ENCODE measurements around the gene DFFB. TPM values are rescaled to one million over a fixed set of nuclear protein-coding genes. Genes with fewer than 3 reads are reported as not detected.

Gene DFFB
- total and polyA plus RNA-seq, 9 of the 15 experiments (the other 6 are each of a cell fraction or from before 2014, with no cell fraction given): 2.3 to 15.8 (median 11.5) TPM

GRCh38 chr1:3930301-3931006 is 73.2 kb downstream of the DFFB start (continued):
- TF ChIP-seq OTX1 (CRISPR knock-in tag; IDR thresholded peaks at IDR 0.05) (peak; percentile 59; the same call in 1 of the 2 replicates), KDM1A (IDR thresholded peaks at IDR 0.05) (0 out of 4 replicates have a peak, but pooled peaks of 1 of the 2 experiments have one; percentile 8), SMARCA5 (IDR thresholded peaks at IDR 0.05) (0 out of 2 replicates have a peak, but pooled peaks have one; percentile 49), EHMT2 (IDR thresholded peaks at IDR 0.05) (0 out of 2 replicates have a peak, but pooled peaks have one; percentile 38), ELF4 (CRISPR knock-in tag; IDR thresholded peaks at IDR 0.05) (peak; percentile 73; the same call in 1 of the 2 replicates), BMI1 (IDR thresholded peaks at IDR 0.05; ENCODE audit: low read length) (no peak), SPI1 (IDR thresholded peaks at IDR 0.05; ENCODE audit: borderline replicate concordance, low read depth, low read length) (no peak), HDGF (IDR thresholded peaks at IDR 0.05) (peak; percentile 87; the same call in 1 of the 2 replicates), ZC3H4 (CRISPR knock-in tag; IDR thresholded peaks at IDR 0.05; ENCODE audit: borderline replicate concordance) (0 out of 2 replicates have a peak, but pooled peaks have one; percentile 24), BCLAF1 (IDR thresholded peaks at IDR 0.05; ENCODE audit: borderline replicate concordance in 1 of 2, control insufficient read depth in 1 of 2, low read depth in 2 of 2, low read length in 1 of 2) (peak in 1 of 2 experiments; percentile 45; a peak in 1 of 4 replicates), FOXK2 (conservative IDR thresholded peaks at IDR 0.05 in 1 of 2, IDR thresholded peaks at IDR 0.05 in 1 of 2; ENCODE audit: low read depth in 2 of 2) (peak in 1 of 2 experiments; percentile 25; a peak in 1 of 4 replicates), NFATC3 (IDR thresholded peaks at IDR 0.05) (no peak), ZNF766 (CRISPR knock-in tag; conservative IDR thresholded peaks at IDR 0.05) (no peak), PHB2 (IDR thresholded peaks at IDR 0.05; ENCODE audit: low read depth) (peak; percentile 52; the same call in 1 of the 2 replicates), PHF20 (IDR thresholded peaks at IDR 0.05; ENCODE audit: partially characterized antibody) (peak; percentile 63), SMAD4 (CRISPR knock-in tag; conservative IDR thresholded peaks at IDR 0.05) (no peak)
- TF ChIP-seq, protein P1, sequence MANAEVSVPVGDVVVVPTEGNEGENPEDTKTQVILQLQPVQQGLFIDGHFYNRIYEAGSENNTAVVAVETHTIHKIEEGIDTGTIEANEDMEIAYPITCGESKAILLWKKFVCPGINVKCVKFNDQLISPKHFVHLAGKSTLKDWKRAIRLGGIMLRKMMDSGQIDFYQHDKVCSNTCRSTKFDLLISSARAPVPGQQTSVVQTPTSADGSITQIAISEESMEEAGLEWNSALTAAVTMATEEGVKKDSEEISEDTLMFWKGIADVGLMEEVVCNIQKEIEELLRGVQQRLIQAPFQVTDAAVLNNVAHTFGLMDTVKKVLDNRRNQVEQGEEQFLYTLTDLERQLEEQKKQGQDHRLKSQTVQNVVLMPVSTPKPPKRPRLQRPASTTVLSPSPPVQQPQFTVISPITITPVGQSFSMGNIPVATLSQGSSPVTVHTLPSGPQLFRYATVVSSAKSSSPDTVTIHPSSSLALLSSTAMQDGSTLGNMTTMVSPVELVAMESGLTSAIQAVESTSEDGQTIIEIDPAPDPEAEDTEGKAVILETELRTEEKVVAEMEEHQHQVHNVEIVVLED (CRISPR knock-in tag; IDR thresholded peaks at IDR 0.05): no peak
- TF ChIP-seq, protein P2, sequence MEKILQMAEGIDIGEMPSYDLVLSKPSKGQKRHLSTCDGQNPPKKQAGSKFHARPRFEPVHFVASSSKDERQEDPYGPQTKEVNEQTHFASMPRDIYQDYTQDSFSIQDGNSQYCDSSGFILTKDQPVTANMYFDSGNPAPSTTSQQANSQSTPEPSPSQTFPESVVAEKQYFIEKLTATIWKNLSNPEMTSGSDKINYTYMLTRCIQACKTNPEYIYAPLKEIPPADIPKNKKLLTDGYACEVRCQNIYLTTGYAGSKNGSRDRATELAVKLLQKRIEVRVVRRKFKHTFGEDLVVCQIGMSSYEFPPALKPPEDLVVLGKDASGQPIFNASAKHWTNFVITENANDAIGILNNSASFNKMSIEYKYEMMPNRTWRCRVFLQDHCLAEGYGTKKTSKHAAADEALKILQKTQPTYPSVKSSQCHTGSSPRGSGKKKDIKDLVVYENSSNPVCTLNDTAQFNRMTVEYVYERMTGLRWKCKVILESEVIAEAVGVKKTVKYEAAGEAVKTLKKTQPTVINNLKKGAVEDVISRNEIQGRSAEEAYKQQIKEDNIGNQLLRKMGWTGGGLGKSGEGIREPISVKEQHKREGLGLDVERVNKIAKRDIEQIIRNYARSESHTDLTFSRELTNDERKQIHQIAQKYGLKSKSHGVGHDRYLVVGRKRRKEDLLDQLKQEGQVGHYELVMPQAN (IDR thresholded peaks at IDR 0.05; ENCODE audit: borderline replicate concordance): peak; percentile 63
- TF ChIP-seq, protein P3, sequence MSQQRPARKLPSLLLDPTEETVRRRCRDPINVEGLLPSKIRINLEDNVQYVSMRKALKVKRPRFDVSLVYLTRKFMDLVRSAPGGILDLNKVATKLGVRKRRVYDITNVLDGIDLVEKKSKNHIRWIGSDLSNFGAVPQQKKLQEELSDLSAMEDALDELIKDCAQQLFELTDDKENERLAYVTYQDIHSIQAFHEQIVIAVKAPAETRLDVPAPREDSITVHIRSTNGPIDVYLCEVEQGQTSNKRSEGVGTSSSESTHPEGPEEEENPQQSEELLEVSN (IDR thresholded peaks at IDR 0.05; ENCODE audit: borderline replicate concordance in 1 of 2, extremely low read depth in 1 of 2, insufficient read depth in 1 of 2, insufficient read length in 1 of 2, low read depth in 1 of 2, low read length in 1 of 2, poor library complexity in 1 of 2, severe bottlenecking in 1 of 2): no peak

All from K562 (cell line).